ENCODE data around the gene PALLD. TPM values are rescaled to one million over a fixed set of nuclear protein-coding genes. Genes with fewer than 3 reads are reported as not detected.

PALLD gene
- polyA plus RNA-seq, 1 donor (not counting 4 experiments of a cell fraction or from before 2014, with no cell fraction given): 136 TPM

GRCh38 chr4:168535689-168536088, 38.8 kb downstream of the PALLD start:
- Histone ChIP-seq H3K4me3 (ENCODE audit: control insufficient read depth in 2 of 3, extremely low read depth in 1 of 3, insufficient read depth in 2 of 3, low read depth in 1 of 3, low read length in 3 of 3) (no peak overlapping the region), H3K4me1 (ENCODE audit: control insufficient read depth, extremely low read depth, insufficient read depth, low read length) (peaks cover 8% of the 10 kb centered on the region), H3K9ac (ENCODE audit: control insufficient read depth, extremely low read depth, insufficient read depth, low read length) (no peak overlapping the region), H3K9me3 (ENCODE audit: control insufficient read depth, low read depth, low read length) (no peaks in the 10 kb centered on the region), H4K20me1 (ENCODE audit: control insufficient read depth, extremely low read depth, insufficient read depth, low read length) (no peaks in the 10 kb centered on the region), H3K36me3 (ENCODE audit: control insufficient read depth in 2 of 2, extremely low read depth in 1 of 2, insufficient read depth in 2 of 2, low read length in 2 of 2) (no peaks in the 10 kb centered on the region), H3K4me2 (ENCODE audit: control insufficient read depth, extremely low read depth, insufficient read depth, low read depth, low read length) (no peak overlapping the region), H3K27me3 (ENCODE audit: control insufficient read depth, extremely low read depth, insufficient read depth, low read length) (no peaks in the 10 kb centered on the region), H3K9me1 (ENCODE audit: control insufficient read depth, extremely low read depth, insufficient read depth, low read length) (no peaks in the 10 kb centered on the region), H3K79me2 (ENCODE audit: control insufficient read depth, insufficient read depth, low read length) (no peaks in the 10 kb centered on the region), H3K27ac (ENCODE audit: control insufficient read depth, insufficient read depth, low read length) (no peak overlapping the region), H2AFZ (ENCODE audit: control insufficient read depth, low read length) (no peak overlapping the region)
- TF ChIP-seq EZH2 (IDR thresholded peaks at IDR 0.05; ENCODE audit: low read length): no peak
- no peak for TF ChIP-seq CTCF (optimal IDR thresholded peaks at IDR 0.05 in 1 of 3, IDR thresholded peaks at IDR 0.05 in 1 of 3, conservative IDR thresholded peaks at IDR 0.05 in 1 of 3; ENCODE audit: extremely low read depth in 1 of 3, insufficient read depth in 2 of 3, low read length in 3 of 3)
- dilution Hi-C loops (cut with MboI; ENCODE audit: extremely low pct_ligation_motif_present, low sequenced_read_pairs): no loop called here
- DNase-seq (ENCODE audit: low read depth, low spot score) (no peak), FAIRE-seq (no peak)

GRCh38 chr4:168536448-168536847, 39.6 kb downstream of the PALLD start:
- Histone ChIP-seq H4K20me1 (ENCODE audit: control insufficient read depth, extremely low read depth, insufficient read depth, low read length) (no peaks in the 10 kb centered on the region), H3K36me3 (ENCODE audit: control insufficient read depth in 2 of 2, extremely low read depth in 1 of 2, insufficient read depth in 2 of 2, low read length in 2 of 2) (no peaks in the 10 kb centered on the region), H3K27me3 (ENCODE audit: control insufficient read depth, extremely low read depth, insufficient read depth, low read length) (no peaks in the 10 kb centered on the region), H3K79me2 (ENCODE audit: control insufficient read depth, insufficient read depth, low read length) (no peaks in the 10 kb centered on the region), H3K9me3 (ENCODE audit: control insufficient read depth, low read depth, low read length) (no peaks in the 10 kb centered on the region), H3K4me1 (ENCODE audit: control insufficient read depth, extremely low read depth, insufficient read depth, low read length) (peaks cover 8% of the 10 kb centered on the region), H2AFZ (ENCODE audit: control insufficient read depth, low read length) (no peak overlapping the region), H3K4me2 (ENCODE audit: control insufficient read depth, extremely low read depth, insufficient read depth, low read depth, low read length) (no peak overlapping the region), H3K27ac (ENCODE audit: control insufficient read depth, insufficient read depth, low read length) (no peak overlapping the region), H3K9ac (ENCODE audit: control insufficient read depth, extremely low read depth, insufficient read depth, low read length) (no peak overlapping the region), H3K4me3 (ENCODE audit: control insufficient read depth in 2 of 3, extremely low read depth in 1 of 3, insufficient read depth in 2 of 3, low read depth in 1 of 3, low read length in 3 of 3) (no peak overlapping the region), H3K9me1 (ENCODE audit: control insufficient read depth, extremely low read depth, insufficient read depth, low read length) (no peaks in the 10 kb centered on the region)
- DNase-seq (ENCODE audit: low read depth, low spot score) (no peak), FAIRE-seq (no peak)
- TF ChIP-seq CTCF (optimal IDR thresholded peaks at IDR 0.05 in 1 of 3, IDR thresholded peaks at IDR 0.05 in 1 of 3, conservative IDR thresholded peaks at IDR 0.05 in 1 of 3; ENCODE audit: extremely low read depth in 1 of 3, insufficient read depth in 2 of 3, low read length in 3 of 3) (no peak), EZH2 (IDR thresholded peaks at IDR 0.05; ENCODE audit: low read length) (no peak)
- dilution Hi-C loops (cut with MboI; ENCODE audit: extremely low pct_ligation_motif_present, low sequenced_read_pairs): no loop called here

Measured in keratinocyte (primary cell).